GM21390 (cell line): ENCODE data around the gene COPE.

Experiments
- ATAC-seq: cut with Tn5 transposase; IDR thresholded peaks from one replicate; pipeline ENCODE4 v1.9.1; 2021; ENCODE audit not compliant: unreplicated experiment

Gene COPE

DNA sequence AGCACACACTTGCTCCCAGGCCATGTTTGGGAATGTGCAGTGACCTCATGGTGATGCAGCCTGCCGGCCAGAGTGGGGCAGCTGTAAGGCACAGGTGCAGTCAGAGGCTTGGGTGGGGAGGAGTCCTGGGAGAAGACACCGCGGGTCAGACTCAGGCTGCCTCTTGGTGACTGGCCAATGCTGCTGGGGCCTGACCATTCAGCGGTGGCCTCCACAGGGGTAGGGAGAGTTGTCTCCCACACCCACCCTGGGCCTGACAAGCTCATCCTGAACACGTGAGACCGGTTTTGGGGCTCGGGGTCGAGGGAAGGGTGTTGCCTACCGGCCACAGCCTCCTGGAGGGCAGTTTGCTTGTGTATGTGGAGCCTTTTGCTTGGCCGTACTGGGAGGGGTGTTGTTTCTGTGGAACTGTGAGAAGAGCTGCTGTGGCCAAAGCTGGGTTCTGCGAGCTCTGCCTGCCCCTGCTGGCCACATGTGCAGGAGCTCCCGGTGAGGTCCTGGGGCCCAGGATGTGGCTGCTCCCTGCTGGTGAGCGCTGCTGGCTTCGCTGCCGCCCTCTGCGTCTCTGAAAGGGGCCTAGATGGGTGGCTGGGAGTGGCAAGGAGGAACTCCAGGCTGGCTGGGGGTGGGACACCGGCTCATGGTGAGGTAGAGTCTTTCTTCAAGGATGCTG, 65.3 kb downstream of the COPE start:
- no peak for ATAC-seq

DNA sequence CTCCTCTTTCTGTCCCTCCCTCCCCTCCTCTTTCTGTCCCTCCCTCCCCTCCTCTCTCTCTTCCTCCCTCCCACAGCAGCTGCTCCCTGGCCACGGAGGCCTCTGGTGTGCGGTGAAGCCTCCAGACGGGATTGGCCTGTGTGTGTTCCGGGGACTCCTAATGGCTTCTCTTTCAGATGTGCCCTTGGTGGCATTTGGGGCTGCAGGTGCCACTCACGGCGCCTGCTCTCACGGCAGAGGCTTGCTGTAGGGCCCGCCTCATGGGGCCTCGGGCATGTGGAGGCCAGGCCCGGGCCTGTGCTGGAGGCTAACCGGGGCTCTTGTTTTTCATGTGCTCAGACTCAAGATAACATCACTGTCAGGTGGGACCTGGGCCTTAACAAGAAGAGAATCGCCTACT, 66.5 kb downstream of the COPE start:
- ATAC-seq, result no peak

DNA sequence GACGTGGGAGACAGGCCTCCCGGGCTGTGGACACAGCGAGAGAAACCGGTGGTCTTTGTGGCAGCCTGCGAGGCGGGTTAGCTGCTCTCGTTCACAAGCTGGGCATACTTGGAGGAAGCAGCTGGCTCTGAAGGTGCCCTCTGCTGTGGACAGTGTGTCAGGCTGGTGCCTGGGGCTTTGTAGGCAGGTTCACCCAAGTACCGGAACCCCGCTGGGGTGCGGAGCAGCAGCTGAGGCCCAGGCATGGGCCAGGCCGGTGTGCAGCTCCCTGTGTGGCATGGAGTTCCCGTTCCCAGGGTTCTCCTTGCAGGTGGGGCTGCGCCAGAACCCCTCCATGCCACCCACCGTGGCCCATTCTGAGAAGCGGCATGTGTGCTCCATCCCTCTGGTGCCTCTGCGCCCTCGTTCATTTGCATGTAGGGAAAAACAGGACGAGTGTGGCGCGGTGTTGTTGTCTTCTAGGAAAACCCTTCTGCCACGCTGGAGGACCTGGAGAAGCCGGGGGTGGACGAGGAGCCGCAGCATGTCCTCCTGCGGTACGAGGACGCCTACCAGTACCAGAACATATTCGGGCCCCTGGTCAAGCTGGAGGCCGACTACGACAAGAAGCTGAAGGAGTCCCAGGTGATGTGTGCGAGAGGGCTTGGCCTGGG, 67.4 kb downstream of the COPE start:
- ATAC-seq, result no peak

DNA sequence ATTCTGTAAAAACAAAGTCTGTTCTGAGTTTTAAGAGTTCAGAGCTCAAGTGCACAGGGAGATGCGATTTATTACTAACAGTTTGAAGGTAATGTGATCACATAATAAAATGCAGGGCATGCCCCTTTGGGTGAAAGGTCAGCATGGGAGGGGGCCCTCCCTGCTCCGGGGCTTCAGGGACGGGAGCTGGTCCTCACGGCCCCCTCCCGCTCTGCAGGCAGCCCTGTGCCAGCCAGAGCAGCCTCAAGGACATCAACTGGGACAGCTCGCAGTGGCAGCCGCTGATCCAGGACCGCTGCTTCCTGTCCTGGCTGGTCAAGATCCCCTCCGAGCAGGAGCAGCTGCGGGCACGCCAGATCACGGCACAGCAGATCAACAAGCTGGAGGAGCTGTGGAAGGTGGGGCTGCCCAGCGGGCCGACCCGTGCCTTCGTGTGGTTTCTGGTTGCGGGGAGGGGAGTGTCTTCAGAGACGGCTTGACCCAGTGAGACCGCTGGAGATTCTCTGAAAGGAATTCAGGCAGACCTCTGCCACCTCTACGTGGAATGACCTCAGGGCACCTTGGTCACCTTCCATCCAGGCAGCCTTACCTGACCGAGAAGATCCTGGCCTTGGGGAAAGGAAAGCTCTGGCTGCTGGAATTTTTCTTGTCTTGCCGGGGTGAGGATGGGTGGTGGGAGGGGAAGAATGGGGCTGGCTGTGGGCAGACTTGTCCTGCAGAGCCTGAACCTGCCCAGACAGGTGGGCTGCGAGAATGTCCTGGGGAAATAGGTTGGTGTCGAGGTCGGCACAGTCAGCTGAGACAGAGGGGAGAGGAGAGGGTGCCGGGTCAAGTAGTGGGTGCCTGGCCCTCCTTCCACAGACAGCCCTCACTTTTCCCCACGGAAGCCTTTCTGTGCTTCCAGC, 68.5 kb downstream of the COPE start:
- ATAC-seq, result no peak

DNA sequence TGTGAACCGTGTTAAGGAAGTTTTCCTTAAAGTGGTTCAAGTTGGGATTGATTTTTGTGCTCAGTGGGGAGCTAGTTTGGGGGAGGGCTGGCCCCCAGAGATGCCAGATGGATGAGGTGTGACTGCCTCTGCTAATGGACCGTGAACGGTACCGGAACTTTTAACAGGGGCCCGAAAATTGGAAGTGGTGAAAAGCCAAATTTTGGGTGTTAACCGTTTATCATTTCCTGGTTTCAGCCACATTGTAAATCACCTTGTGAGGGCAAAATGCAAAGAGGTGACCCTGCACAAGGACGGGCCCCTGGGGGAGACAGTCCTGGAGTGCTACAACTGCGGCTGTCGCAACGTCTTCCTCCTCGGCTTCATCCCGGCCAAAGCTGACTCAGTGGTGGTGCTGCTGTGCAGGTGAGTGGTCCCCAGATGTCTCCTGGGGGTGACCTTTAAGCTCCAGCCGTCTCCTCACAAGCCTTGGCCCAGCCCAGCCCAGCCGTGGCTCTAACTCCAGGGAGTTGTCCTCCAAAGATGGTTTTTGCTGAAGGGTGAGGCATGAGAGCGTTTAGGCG, 69.3 kb downstream of the COPE start:
- no peak for ATAC-seq
